C4-2B (cell line): ENCODE results near the gene CLSTN1.

ENCODE experiments used
- CTCF ChIP-seq: fragments of 450-650 bp; conservative IDR thresholded peaks from 2 replicates; pipeline ENCODE4 v1.5.1; 2017; ENCODE audit warnings: mild to moderate bottlenecking
- ZFX ChIP-seq: fragments of 450-650 bp; IDR thresholded peaks from 2 replicates; pipeline ENCODE4 v1.6.1; 2017

GRCh38 chr1:9794081-9794480 lies 29.7 kb downstream of the CLSTN1 start:
- TF ChIP-seq CTCF (no peak), ZFX (no peak)
